Uterus (tissue), 4 donors: ENCODE results near the gene ATP5F1A. TPM values are rescaled to one million over a fixed set of nuclear protein-coding genes. Genes with fewer than 3 reads are reported as not detected.

Experiments used
- DNase-seq, 2 donors: peaks; one replicate each; pipeline ENCODE4 v3.0.0-alpha.2; 2019 to 2020
- H3K27ac ChIP-seq, 2 donors: fragments of 200-600 bp; sonication (generic); 1 replicate in 1 of 2; 2 replicates in 1 of 2; pipeline ENCODE4 v1.5.1; 2016 to 2018
- H3K27me3 ChIP-seq, 2 donors: fragments of 200-600 bp; sonication (generic); one replicate each; pipeline ENCODE4 v1.5.1; 2018 to 2019; ENCODE audit warnings: control low read depth in 1 of 2
- H3K36me3 ChIP-seq, 2 donors: fragments of 200-600 bp; sonication (generic); one replicate each; pipeline ENCODE4 v1.5.1; 2019; ENCODE audit warnings: control low read depth in 1 of 2
- H3K4me1 ChIP-seq, 2 donors: fragments of 200-600 bp; sonication (generic); one replicate each; pipeline ENCODE4 v1.5.1; 2018 to 2019; ENCODE audit warnings: control low read depth in 1 of 2
- H3K4me3 ChIP-seq, 2 donors: fragments of 200-600 bp; sonication (generic); 1 replicate in 1 of 2; 2 replicates in 1 of 2; pipeline ENCODE4 v1.5.1; 2018 to 2019; ENCODE audit warnings: mild to moderate bottlenecking in 1 of 2
- H3K9me3 ChIP-seq, 2 donors: fragments of 200-600 bp; sonication (generic); one replicate each; pipeline ENCODE4 v1.5.1; 2019; ENCODE audit warnings: control low read depth in 1 of 2
- CTCF ChIP-seq, 4 experiments: fragments of 200-600 bp in 2 of 4; fragments of 450-650 bp in 2 of 4; sonication (generic) in 2 of 4; IDR thresholded peaks; one replicate each; pipeline ENCODE4 v1.5.1; 2016 to 2019; ENCODE audit warnings: antibody characterized with exemption in 4 of 4, mild to moderate bottlenecking in 2 of 4, moderate library complexity in 1 of 4
- POLR2A ChIP-seq, 2 donors: fragments of 450-650 bp; IDR thresholded peaks; one replicate each; pipeline ENCODE4 v1.6.1; 2016; ENCODE audit warnings: antibody characterized with exemption in 2 of 2, mild to moderate bottlenecking in 1 of 2, moderate library complexity in 1 of 2
- intact Hi-C: fragments of 100-400 bp; cut with DNase I; formaldehyde crosslinking; loops from one replicate; pipeline ENCODE4 v1.15.1; 2023; ENCODE audit warnings: low total_unique reads
- total RNA-seq, 4 donors: library from RNA; depleted of rRNA in 3 of 4; stranded (reverse); fragments of >200 nt in 3 of 4; gene quantifications; one replicate each; pipeline versions ENCODE4 v1.1.0 to v1.2.4, GENCODE V29; 2014 to 2023
- donor health status: DM: yes; HTN: yes; CAD: no.

Gene ATP5F1A
- total RNA-seq, 4 donors from 2014 or later = 130 to 712 (median 221) TPM

- intact Hi-C loops = loop anchor here (10.0 kb wide), 1 partner anchor 395 kb away; no protein-coding TSS in a partner anchor
- no peak for DNase-seq
- Histone ChIP-seq H3K27me3 (no peaks in the 10 kb centered on the region), H3K36me3 (no peaks in the 10 kb centered on the region), H3K4me3 (no peak overlapping the region), H3K4me1 (peaks cover 6 to 10% of the 10 kb centered on the region in 2 donors), H3K27ac (no peak overlapping the region), H3K9me3 (no peaks in the 10 kb centered on the region)
- no peak for TF ChIP-seq POLR2A (IDR thresholded peaks at IDR 0.05)
- TF ChIP-seq CTCF (IDR thresholded peaks at IDR 0.05) = no peak
Measured at GRCh38 chr18:46070232-46070631, 27.9 kb downstream of the ATP5F1A start.

- no peaks in the 10 kb centered on the region for H3K27me3 ChIP-seq
- TF ChIP-seq POLR2A (IDR thresholded peaks at IDR 0.05) (no peak), CTCF (IDR thresholded peaks at IDR 0.05) (no peak)
- H3K36me3 ChIP-seq = no peaks in the 10 kb centered on the region
- H3K27ac ChIP-seq = no peak overlapping the region
- no peak for DNase-seq
- H3K4me3 ChIP-seq = no peak overlapping the region
- peaks cover 6 to 10% of the 10 kb centered on the region in 2 donors for H3K4me1 ChIP-seq
- no peaks in the 10 kb centered on the region for H3K9me3 ChIP-seq
- intact Hi-C loops = no loop called here
Measured at GRCh38 chr18:46069524-46069923, 28.6 kb downstream of the ATP5F1A start.

- Histone ChIP-seq H3K27ac (no peak overlapping the region), H3K27me3 (no peaks in the 10 kb centered on the region), H3K36me3 (no peaks in the 10 kb centered on the region), H3K9me3 (no peaks in the 10 kb centered on the region), H3K4me1 (peaks cover 6 to 10% of the 10 kb centered on the region in 2 donors), H3K4me3 (no peak overlapping the region)
- TF ChIP-seq CTCF (IDR thresholded peaks at IDR 0.05) = no peak
- intact Hi-C loops = no loop called here
- no peak for DNase-seq
Measured at GRCh38 chr18:46068763-46069162, 29.3 kb downstream of the ATP5F1A start.

- intact Hi-C loops = no loop called here
- Histone ChIP-seq H3K4me1 (peaks cover under 1 to 2% of the 10 kb centered on the region in 2 donors), H3K27me3 (no peaks in the 10 kb centered on the region), H3K9me3 (no peaks in the 10 kb centered on the region), H3K36me3 (no peaks in the 10 kb centered on the region), H3K27ac (no peak overlapping the region), H3K4me3 (no peak overlapping the region)
- no peak for TF ChIP-seq POLR2A (IDR thresholded peaks at IDR 0.05)
- no peak for TF ChIP-seq CTCF (IDR thresholded peaks at IDR 0.05)
- no peak for DNase-seq
Measured at GRCh38 chr18:46067438-46068007, 30.6 kb downstream of the ATP5F1A start.

DNA sequence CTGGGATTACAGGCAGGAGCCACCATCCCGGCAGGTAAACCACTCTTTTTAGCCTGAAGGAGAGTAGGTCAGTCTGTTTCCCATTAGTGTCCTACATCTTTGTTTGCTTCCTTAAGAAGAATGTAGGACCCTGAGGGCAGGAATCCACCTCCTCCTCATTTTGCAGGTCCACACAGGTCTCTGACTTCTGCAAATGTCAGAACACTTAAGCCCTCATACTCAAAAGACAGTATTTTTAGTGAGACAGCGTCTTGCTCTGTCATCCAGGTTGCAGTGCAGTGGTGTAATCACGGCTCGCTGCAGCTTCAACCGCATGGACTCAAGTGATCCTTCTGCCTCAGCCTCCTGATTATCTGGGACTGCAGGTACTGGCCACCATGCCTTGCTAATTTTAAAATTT lies 35.3 kb downstream of the ATP5F1A start:
- H3K27me3 ChIP-seq = no peaks in the 10 kb centered on the region
- H3K36me3 ChIP-seq = no peaks in the 10 kb centered on the region
- H3K4me3 ChIP-seq = no peak overlapping the region
- TF ChIP-seq CTCF (IDR thresholded peaks at IDR 0.05) (no peak), POLR2A (IDR thresholded peaks at IDR 0.05) (no peak)
- H3K4me1 ChIP-seq = no peaks in the 10 kb centered on the region
- DNase-seq = no peak
- no peak overlapping the region for H3K27ac ChIP-seq
- intact Hi-C loops = no loop called here
- no peaks in the 10 kb centered on the region for H3K9me3 ChIP-seq
